ENCODE results near the gene DNAAF5.

DNAAF5 gene

GRCh38 chr7:818031-818699 lies 91.7 kb downstream of the DNAAF5 start:
- DNase-seq = no peak

GRCh38 chr7:820341-820740 lies 93.8 kb downstream of the DNAAF5 start:
- DNase-seq = no peak

DNA sequence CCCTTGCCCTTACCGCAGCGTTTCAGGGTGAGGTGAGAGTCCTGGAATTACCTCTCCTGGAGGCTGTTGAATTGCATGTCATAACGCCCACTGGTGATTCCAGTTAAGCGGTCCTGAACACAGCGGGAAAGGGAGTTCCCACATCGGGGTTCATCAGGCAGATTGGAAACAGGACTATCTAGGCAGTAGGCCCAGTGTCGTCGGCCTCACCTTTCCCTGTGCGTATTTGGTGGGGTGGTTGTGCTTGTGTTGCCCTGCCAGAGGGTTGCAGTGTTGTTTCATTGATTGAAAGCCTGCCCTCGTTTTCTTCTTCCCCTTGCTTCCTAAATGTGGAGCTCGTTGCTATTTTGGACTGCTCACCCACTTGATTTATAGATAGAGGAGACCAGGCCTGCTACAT lies 95.2 kb downstream of the DNAAF5 start:
- DNase-seq = no peak

GRCh38 chr7:822692-823276 lies 96.3 kb downstream of the DNAAF5 start:
- no peak for DNase-seq

DNA sequence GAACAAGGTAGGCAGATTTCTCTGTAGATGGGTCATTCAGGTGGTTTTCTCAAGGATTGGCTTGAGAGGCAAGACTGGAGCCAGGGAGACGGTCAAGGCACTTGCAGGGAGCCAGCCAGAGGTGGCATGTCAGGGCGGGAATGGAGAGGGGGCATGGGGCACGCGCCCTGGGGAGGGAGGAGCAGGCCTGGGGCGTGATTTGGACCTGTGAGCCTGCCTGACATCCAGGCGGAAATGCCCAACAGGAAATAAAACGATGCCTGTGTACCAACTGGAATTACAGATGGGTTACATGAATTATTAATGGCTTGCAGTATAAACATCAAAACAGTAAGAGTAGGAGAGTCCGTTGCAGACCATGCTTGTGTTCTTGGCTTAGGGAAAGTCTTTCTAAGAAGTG lies 97.2 kb downstream of the DNAAF5 start:
- no peak for DNase-seq

DNA sequence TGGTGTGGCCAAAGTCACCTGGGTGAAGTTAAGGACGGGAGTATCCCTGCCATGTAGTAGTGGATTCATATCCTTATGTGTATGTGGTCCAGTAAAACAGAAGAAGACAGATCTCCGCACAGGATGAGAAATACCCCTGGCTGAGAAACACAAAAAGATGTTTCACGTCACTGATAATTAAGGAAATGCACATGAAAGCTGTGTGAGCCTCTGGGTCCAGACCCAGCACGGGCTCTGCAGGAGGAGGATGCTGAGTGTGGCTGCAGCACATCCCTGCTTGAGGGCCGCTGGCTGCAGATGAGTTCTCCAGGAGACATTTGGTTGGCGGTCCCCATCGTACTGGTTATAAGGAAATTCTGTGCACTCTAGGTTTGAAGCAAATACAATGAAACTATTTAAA lies 97.6 kb downstream of the DNAAF5 start:
- no peak for DNase-seq

DNA sequence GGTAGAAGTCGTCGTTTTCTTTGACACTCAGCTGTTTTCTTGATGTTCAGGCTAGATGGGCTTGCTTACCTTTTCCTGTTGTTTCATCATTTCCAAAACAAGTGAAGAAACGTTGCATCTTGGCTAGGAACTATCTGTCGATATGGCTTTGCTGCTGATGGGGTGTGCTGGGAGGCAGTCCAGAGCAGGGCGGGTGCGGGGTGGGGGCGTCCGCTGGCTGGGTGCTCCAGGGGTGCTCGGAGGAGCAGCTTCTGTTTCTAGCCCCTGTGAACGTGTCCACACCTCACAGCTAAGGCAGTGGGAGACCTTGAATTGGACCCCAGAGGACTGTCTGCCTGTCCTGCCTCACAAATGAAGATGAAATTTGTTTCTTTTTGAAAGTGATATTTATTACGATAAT lies 98.2 kb downstream of the DNAAF5 start:
- DNase-seq = no peak

- DNase-seq = no peak
Measured at GRCh38 chr7:825386-825785, 98.9 kb downstream of the DNAAF5 start.

- no peak for DNase-seq
Measured at GRCh38 chr7:826230-826917, 99.9 kb downstream of the DNAAF5 start.

GRCh38 chr7:828793-829561 lies 102.5 kb downstream of the DNAAF5 start:
- no peak for DNase-seq

GRCh38 chr7:830069-830468 lies 103.6 kb downstream of the DNAAF5 start:
- no peak for DNase-seq

DNA sequence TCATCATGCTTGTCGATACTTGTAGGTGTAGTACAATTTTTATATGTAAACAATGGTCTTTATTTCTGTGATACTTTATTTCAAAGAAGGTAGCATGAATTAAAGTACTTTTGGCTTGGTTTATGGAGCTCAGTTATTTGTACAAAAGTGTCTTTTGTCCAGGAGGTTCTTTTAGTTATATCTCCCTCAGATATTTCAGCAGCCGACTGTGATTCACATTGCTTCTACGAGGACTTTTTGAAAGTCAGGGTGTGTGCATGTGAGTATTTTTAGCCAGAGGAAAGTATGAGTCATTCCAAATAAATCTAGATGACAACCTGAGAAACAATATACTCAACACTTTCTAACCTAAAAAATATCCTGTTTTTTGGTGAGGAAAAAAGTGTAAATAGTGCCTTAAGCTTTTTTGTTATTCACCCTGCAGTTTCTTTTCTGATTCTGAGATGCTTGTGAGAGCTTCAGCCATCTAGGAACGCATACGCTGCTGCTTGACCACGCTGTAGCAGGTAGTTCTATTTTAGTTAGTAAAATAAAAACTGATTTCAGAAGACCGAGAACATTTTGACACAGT lies 105.2 kb downstream of the DNAAF5 start:
- no peak for DNase-seq

DNA sequence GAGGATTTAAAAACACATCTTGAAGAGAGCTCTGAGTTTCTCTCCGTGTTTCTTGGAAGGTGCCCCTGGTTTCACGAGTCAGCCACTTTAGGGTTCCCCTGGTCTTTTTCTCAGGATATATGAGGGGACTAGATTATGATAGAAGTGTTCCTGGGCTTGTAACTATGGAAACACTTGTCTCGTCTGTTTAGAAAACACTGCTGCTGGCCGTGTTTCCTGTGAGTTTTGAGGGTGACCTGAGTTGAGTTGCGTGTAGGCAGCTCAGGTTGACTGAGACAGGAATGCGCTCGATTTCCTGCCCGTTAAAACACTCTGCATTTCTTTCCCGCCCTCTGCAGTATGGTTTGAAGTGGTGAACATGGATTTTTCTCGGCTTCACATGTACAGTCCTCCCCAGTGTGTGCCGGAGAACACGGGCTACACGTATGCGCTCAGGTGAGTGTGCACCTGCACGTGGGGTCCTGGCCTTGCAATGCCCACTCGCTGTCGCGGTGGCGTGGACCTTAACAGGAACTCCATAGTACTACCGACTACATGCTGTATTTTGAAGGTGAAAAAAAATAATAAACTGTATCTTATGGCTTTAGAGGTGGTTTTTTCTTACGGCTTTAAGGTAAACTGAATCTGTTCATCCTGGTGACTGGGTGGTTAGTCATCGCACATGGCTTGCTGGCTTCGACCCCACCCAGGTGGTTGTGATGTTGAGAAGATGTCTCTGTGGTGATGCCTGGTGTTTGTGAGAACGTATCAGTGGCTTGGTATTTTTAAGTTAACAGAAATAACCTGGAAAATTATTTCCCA lies 105.9 kb downstream of the DNAAF5 start, which contains the start of gene SUN1:
SUN1 (plus strand) TSS at position 310 of the 801 bp plus-strand sequence; CDS start at position 359, 49 bp downstream.
- peak; percentile 71 to 73 for DNase-seq

- no peak for DNase-seq
Measured at GRCh38 chr7:832968-833424, 106.5 kb downstream of the DNAAF5 start.

- no peak for DNase-seq
Measured at GRCh38 chr7:833601-834258, 107.2 kb downstream of the DNAAF5 start.

- no peak for DNase-seq
Measured at GRCh38 chr7:834277-834676, 107.8 kb downstream of the DNAAF5 start.

DNA sequence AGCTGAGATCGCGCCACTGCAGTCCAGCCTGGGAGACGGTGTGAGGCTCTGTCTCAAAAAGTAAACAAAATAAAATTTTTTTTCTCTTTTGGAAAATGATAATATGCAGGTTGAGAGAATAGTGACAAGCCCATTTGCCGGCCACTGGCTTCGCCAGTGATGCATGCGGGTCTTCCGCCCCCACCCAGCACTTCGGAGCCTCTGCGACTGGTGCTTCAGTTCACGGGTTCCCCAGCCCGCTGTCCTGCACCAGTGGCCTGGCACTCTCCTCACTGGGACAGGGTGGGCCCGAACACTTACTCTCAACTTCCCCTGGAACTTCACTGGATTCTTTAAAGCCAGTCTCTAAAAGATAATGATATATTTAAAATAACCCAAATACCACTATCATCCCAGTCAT lies 108.5 kb downstream of the DNAAF5 start:
- no peak for DNase-seq

- DNase-seq = no peak
Measured at GRCh38 chr7:835485-836401, 109.2 kb downstream of the DNAAF5 start.
